Measurements from ENCODE around the gene NEK10.

GRCh38 chr3:27290760-27291159 lies 78.4 kb downstream of the NEK10 start:
- TF ChIP-seq CTCF (IDR thresholded peaks at IDR 0.05) = no peak
- TF ChIP-seq POLR2A (IDR thresholded peaks at IDR 0.05) = no peak
